Ovary (tissue), 3 donors: Measurements from ENCODE around the gene PPFIA2.

ENCODE experiments used
- EP300 ChIP-seq: sonication (generic); formaldehyde crosslinking; IDR thresholded peaks from one replicate; pipeline ENCODE4 v1.6.1; 2017; ENCODE audit warnings: antibody characterized with exemption
- POLR2A ChIP-seq: fragments of 450-650 bp; IDR thresholded peaks from one replicate; pipeline ENCODE4 v1.6.1; 2017; ENCODE audit warnings: antibody characterized with exemption, mild to moderate bottlenecking, moderate library complexity
- TF ChIP-seq, protein P1 (sequence below), 3 donors: fragments of 450-650 bp in 2 of 3; fragments of 200-600 bp in 1 of 3; IDR thresholded peaks; one replicate each; pipeline versions ENCODE4 v1.5.1 to v1.8.0; 2016 to 2022; ENCODE audit warnings: antibody characterized with exemption in 3 of 3, mild to moderate bottlenecking in 1 of 3
- donor health status: DM: no; HTN: no; CAD: no.

DNA sequence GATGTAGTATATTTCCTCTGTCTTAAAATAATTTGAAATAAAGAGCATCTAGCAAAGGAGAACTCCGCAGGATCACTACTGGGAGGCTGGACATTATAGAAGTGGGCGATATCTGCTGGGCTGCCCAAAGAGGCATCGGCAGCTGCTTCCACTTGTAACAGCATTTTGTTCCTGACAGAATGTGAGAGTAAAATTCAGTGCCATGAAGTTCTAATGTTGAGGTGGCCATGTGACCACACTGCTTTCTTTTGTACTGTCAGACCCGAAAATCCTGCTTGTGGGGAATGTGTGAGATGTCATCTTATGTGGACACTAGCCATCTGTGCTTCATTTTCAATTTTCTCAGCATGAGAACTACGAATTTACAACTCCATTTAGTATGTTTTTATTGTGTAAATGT lies 529.4 kb downstream of the PPFIA2 start:
- no peak for TF ChIP-seq EP300
- TF ChIP-seq, protein P1, sequence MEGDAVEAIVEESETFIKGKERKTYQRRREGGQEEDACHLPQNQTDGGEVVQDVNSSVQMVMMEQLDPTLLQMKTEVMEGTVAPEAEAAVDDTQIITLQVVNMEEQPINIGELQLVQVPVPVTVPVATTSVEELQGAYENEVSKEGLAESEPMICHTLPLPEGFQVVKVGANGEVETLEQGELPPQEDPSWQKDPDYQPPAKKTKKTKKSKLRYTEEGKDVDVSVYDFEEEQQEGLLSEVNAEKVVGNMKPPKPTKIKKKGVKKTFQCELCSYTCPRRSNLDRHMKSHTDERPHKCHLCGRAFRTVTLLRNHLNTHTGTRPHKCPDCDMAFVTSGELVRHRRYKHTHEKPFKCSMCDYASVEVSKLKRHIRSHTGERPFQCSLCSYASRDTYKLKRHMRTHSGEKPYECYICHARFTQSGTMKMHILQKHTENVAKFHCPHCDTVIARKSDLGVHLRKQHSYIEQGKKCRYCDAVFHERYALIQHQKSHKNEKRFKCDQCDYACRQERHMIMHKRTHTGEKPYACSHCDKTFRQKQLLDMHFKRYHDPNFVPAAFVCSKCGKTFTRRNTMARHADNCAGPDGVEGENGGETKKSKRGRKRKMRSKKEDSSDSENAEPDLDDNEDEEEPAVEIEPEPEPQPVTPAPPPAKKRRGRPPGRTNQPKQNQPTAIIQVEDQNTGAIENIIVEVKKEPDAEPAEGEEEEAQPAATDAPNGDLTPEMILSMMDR (IDR thresholded peaks at IDR 0.05), result no peak
- TF ChIP-seq POLR2A, result no peak
